ENCODE measurements around the gene SH3GLB1. TPM values are rescaled to one million over a fixed set of nuclear protein-coding genes. Genes with fewer than 3 reads are reported as not detected.

SH3GLB1 gene
- total and polyA plus RNA-seq, 2 of the 8 experiments (the other 6 are each of a cell fraction or from before 2014, with no cell fraction given), result 7.7 to 43.1 TPM

DNA sequence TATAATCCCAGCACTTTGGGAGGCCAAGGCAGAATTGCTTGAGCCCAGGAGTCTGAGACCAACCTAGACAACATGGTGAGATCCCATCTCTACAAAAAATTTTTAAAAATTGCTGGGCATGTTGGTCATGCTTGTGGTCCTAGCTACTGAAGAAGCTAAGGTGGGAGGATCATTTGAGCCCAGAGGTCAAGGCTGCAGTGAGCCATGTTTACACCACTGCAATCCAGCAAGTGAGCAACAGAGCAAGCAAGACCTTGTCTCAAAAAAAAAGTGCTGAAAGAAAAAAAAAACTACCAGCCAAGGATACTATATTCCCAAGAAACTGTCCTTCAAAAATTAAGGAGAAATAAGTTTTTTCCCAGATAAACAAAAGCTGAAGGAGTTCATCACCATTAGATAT, 78.1 kb downstream of the SH3GLB1 start:
- H3K23me2 ChIP-seq (ENCODE audit: low read depth, low read length), result no peaks in the 10 kb centered on the region
- TF ChIP-seq KDM4A (IDR thresholded peaks at IDR 0.05; ENCODE audit: low read depth, low read length, severe bottlenecking) (no peak), ZNF274 (IDR thresholded peaks at IDR 0.05; ENCODE audit: borderline replicate concordance, extremely low read depth, low read length) (no peak), NANOG (IDR thresholded peaks at IDR 0.05; ENCODE audit: insufficient read depth, low read depth, low read length, poor library complexity, severe bottlenecking) (no peak), SIRT6 (IDR thresholded peaks at IDR 0.05; ENCODE audit: low read length) (no peak), SP1 (IDR thresholded peaks at IDR 0.05; ENCODE audit: low read depth, low read length) (no peak), EGR1 (IDR thresholded peaks at IDR 0.05; ENCODE audit: borderline replicate concordance, low read depth, low read length) (no peak), JUN (IDR thresholded peaks at IDR 0.05; ENCODE audit: low read depth, low read length) (no peak), RNF2 (IDR thresholded peaks at IDR 0.05; ENCODE audit: borderline replicate concordance, low read depth, low read length, missing control alignments, poor library complexity, severe bottlenecking) (no peak), EZH2 (IDR thresholded peaks at IDR 0.05; ENCODE audit: low read depth, low read length, severe bottlenecking) (no peak), YY1 (IDR thresholded peaks at IDR 0.05; ENCODE audit: low read depth, low read length) (no peak)
- no peak overlapping the region for H4K8ac ChIP-seq (ENCODE audit: extremely low read depth, insufficient read depth, low read length)
- FAIRE-seq, result no peak
- no peaks in the 10 kb centered on the region for H3K36me3 ChIP-seq (ENCODE audit: control insufficient read depth in 2 of 4, insufficient read depth in 4 of 4, low read length in 3 of 4)
- H4K20me1 ChIP-seq (replicated peaks in 1 of 2; ENCODE audit: control insufficient read depth in 1 of 2, insufficient read depth in 2 of 2, low read length in 2 of 2), result no peaks in the 10 kb centered on the region
- H3K4me2 ChIP-seq (ENCODE audit: insufficient read depth in 1 of 2, low read depth in 2 of 2, low read length in 2 of 2), result no peak overlapping the region
- H2BK15ac ChIP-seq (ENCODE audit: low read length), result no peak overlapping the region
- no peak overlapping the region for H3K14ac ChIP-seq (ENCODE audit: insufficient read length)
- no peak overlapping the region for H2AK5ac ChIP-seq (ENCODE audit: low read depth, low read length)
- H3K27ac ChIP-seq (ENCODE audit: low read depth, low read length), result no peak overlapping the region
- H3K23ac ChIP-seq (ENCODE audit: insufficient read length), result no peak overlapping the region
- no peaks in the 10 kb centered on the region for H3K79me1 ChIP-seq (ENCODE audit: low read depth, low read length)
- no peaks in the 10 kb centered on the region for H3K9me3 ChIP-seq (ENCODE audit: insufficient read depth in 2 of 2, low read depth in 1 of 2, low read length in 1 of 2)
- no peak for DNase-seq (ENCODE audit: low read depth in 1 of 2, low spot score in 2 of 2)
- no peak overlapping the region for H4K5ac ChIP-seq (ENCODE audit: insufficient read length, low read depth, low read length)
- H3K9ac ChIP-seq (replicated peaks in 1 of 4; ENCODE audit: extremely low read depth in 1 of 4, low read depth in 3 of 4, low read length in 3 of 4), result no peak overlapping the region
- H2BK20ac ChIP-seq (ENCODE audit: low read length), result no peak overlapping the region
- no peak overlapping the region for H4K91ac ChIP-seq (replicated peaks; ENCODE audit: insufficient read length, low read length)
- ChIA-PET POLR2A (ENCODE audit: partially characterized antibody) (no interaction called here), CTCF (ENCODE audit: partially characterized antibody) (interaction anchor here (0.7 to 2.3 kb wide), 5 partner anchors 12 to 307 kb away, joined by 3 to 16 read pairs (median 4); no protein-coding TSS in a partner anchor)
- H2AFZ ChIP-seq (ENCODE audit: low read length), result no peak overlapping the region
- H2BK5ac ChIP-seq (ENCODE audit: low read depth, low read length), result no peak overlapping the region
- H2BK12ac ChIP-seq (ENCODE audit: low read depth, low read length), result no peak overlapping the region
- H3K4me1 ChIP-seq (replicated peaks in 1 of 4; ENCODE audit: control insufficient read depth in 3 of 4, insufficient read depth in 4 of 4, low read length in 3 of 4), result no peaks in the 10 kb centered on the region
- no peak overlapping the region for H2BK120ac ChIP-seq (replicated peaks; ENCODE audit: low read depth, low read length)
- no peak overlapping the region for H3K18ac ChIP-seq (ENCODE audit: extremely low read depth, low read length)
- no peak overlapping the region for H3K56ac ChIP-seq (replicated peaks; ENCODE audit: insufficient read length, low read depth, low read length)
- no peaks in the 10 kb centered on the region for H3K79me2 ChIP-seq (ENCODE audit: control insufficient read depth in 1 of 2, insufficient read depth in 2 of 2, low read length in 2 of 2)
- no peak overlapping the region for H3K4me3 ChIP-seq (ENCODE audit: extremely low read depth in 1 of 4, insufficient read depth in 2 of 4, low read depth in 3 of 4, low read length in 4 of 4)
- H3K4ac ChIP-seq (replicated peaks; ENCODE audit: insufficient read length, low read depth, low read length), result no peak overlapping the region
- H3K27me3 ChIP-seq (replicated peaks in 1 of 4; ENCODE audit: control insufficient read depth in 3 of 4, extremely low read depth in 1 of 4, insufficient read depth in 3 of 4, low read length in 3 of 4), result no peaks in the 10 kb centered on the region
